ENCODE data around the gene DUS3L. TPM values are rescaled to one million over a fixed set of nuclear protein-coding genes. Genes with fewer than 3 reads are reported as not detected.
"Not testable (repeated sequence)": the region's sequence is repeated elsewhere in the genome, so short reads cannot be mapped to it uniquely, and the experiment has no call there.

The DUS3L gene
- polyA plus RNA-seq, 1 donor, result 26.2 TPM

DNA sequence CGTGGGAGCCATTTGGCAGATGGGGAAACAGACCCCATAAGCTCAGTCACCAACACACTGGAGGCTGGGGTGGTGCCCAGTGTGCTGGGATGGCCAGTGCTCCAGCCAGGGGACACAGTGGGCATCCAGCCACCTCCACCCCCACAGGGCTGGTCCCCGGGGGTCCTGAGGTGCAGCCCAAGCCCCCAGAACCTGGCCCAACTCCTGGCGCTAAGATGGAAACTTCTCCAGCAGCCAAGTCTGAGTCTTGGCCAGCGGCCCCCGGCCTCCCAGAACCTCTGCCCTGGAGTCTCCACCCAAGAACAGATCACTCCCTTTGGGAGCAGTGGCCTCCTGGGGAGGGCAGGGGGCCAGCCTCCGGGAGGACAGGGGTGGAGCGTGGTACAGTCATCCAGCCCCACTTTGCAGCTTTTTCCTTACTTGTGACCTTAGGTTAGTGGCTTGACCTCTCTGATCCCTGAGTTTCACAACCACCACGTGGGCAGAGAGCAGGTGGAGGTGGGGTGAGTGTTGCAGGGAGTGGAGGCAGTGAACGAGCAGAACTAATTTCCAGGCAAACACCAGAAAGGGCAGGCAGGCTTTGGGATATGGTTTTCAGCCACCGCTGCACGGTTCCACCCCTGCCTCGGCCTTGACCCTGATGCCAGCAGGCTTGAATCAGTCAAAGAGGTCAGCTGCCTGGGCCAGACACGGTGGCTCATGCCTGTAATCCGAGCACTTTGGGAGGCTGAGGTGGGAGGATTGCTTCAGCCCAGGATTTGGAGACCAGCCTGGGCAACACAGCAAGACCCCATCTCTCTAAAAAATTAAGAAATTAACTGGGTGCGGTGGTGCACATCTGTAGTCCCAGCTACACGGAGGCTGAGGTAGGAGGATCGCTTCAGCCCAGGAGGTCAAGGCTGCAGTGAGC, 9.7 kb upstream of the DUS3L start:
- no peak for DNase-seq

DNA sequence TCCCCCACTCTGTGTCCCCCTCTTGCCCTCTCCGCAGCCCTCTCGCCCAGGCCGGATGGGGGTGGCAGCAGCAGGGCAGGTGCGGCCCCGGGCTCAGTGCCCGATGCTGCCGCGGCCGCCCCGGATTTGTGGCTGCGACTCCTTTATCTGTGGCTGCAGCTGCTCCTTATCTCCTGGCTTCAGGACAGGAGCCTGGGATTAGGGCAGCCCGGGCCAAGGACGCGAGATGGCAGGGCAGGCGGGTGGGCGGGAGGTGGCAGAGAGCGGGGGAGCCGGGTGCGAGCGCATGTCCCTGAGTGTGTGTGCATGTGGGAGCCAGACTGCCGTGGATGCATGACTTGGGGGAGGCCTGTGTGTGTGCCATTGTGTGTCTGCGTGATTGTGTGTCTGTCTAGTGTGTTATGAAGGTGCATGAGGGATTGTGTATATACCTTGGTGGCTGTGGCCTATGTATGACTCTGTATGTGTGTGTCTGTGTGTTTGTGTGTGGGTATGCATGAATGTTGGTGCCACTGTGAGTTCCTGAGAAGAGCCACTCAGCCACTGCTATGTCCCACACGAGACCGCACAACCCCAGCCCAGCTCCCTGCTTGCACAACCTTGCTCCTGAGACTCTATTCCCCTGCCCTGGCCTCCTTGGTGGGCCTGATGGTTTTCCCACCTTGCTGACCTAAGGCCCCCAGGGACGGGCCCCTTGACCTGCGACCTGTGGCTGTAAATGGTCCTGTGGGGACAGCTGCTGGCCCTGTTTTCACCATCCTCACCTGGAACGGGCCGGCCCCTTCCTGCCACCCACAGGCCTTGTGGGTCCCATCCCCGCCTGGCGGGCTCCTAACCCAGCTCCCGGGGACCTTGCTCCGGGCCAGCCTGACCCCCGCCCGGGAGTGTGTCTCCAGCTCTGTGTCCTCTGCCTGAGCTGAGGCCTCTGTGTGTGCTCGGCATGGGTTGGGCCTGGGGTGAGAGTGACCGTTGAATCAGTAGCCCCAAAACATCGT, 8.6 kb upstream of the DUS3L start:
- no peak for DNase-seq

DNA sequence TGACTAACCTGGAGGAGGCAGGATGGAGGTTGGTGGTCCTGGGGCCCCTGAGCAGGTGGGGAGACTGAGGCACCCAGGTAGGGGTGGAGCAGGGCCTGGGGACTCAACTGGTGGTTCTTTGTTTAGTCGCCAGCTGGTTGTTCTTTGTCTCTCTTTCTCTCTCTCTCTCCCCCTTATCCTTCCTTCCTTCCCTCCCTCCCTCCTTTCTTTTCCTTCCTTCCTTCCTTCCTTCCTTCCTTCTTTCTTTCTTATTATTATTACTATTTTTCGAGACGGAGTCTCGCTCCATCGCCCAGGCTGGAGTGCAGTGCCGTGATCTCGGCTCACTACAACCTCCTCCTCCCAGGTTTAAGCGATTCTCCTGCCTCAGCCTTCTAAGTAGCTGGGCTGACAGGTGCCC, 7.3 kb upstream of the DUS3L start:
- no peak for DNase-seq

DNA sequence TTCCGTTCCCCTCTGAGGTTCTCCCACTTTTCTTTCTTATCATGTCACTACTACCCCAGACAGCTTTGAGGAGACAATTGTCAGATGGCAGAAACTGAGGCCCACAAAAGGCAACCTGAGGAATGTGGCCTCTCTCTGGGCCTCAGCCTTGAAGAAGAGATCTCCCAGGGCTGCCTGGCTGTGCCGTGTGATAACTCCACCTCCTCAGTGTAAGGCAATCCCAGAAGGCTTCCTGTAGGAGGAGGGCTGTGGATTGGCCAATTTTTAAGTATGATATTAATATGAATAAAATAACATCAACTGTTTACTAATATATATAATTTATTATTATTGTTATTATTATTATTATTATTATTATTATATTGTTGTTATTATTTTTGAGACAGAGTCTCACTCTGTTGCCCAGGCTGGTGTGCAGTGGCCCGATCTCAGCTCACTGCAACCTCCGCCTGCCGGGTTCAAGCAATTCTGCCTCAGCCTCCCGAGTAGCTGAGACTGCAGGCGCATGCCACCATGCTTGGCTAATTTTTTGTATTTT, 4.5 kb upstream of the DUS3L start:
- DNase-seq, result no peak

DNA sequence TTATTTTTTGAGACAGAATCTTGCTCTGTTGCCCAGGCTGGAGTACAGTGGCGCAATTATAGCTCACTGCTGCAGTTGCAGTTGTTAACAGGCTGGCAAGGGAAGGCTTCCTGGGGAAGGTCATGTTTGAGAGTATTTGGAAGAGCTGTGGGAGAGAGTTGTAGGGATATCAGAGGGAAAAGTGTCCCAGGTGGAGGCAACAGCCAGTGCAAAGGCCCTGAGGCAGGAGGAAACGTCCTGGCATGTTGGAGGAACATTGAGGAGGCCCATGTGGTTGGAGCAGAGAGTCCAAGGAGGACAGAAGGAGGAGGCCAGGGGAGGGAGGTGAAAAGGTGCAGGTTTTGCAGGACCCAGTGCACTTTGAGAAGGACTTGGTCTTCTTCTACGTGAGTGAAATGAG, 2.2 kb upstream of the DUS3L start:
- no peak for DNase-seq

DNA sequence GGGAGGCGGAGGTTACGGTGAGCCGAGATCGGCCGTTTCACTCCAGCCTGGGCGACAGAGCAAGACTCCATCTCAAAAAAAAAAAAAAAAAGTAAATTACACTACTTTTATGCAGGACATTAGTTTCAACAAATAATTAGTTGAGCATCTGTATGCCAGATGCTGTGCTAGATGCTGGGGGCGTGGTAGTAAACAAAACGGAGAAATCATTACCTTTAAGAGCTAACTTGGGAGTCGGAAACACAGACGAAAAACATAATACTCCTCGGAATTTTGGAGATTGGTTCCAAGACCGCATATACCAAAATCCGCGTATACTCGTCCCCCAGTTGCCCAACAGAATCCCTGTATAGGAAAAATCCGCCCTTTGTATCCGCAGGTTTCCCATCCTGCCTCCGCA, 1.3 kb upstream of the DUS3L start:
- DNase-seq, result no peak

DNA sequence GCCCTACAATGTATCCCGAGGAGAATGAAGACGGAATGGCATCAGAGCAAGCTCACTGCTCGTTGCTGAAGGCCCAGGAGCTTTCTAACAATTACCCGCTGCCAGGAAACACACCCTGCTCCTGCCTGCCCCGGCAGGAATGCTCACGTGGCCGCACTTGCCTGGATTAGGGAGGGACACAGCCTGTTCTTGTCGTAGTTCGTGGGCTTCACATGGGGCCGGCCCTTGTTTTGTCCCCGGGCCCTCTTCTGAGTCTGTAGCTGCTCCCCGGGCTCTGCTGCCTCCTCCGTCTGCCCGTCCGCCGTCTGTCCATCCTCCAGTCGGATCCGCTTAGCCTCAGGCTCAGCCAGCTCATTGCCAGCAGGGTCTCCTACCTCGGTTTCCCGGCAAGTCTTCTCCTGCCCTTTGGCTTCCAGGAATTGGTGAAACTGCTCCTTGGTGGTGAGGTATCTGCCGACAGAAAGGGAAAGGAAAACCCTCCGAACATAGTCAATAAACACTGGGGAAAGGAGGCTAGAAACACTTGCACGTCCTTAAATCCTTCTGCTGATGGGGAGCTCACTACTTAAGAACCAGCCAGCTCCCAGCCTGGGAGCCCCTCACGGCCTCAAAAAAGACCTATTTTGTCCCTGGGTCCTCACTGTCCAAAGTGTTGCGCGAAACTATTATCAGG, 941 bp downstream of the DUS3L start:
- no peak for DNase-seq

DNA sequence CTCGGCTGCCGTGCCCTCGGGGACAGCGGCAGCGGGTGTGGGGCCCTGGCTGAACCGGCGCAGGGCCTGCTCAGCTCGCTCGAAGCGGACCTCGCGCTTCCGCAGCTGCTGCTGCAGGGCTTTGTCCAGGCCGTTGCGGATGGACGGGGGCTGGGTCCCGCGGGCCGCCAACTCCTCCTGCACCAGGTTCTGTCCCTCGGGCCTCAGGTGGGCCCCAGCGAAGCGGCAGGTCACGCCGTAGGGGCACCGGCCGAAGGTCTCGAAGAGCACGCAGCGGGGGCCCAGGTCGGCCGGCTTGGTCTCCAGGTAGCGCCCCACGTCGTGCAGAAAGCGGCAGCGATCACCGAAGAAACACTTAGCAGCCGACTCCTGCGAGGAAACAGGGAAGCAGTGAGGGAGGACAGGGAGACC, 1.6 kb downstream of the DUS3L start:
- DNase-seq, result no peak

DNA sequence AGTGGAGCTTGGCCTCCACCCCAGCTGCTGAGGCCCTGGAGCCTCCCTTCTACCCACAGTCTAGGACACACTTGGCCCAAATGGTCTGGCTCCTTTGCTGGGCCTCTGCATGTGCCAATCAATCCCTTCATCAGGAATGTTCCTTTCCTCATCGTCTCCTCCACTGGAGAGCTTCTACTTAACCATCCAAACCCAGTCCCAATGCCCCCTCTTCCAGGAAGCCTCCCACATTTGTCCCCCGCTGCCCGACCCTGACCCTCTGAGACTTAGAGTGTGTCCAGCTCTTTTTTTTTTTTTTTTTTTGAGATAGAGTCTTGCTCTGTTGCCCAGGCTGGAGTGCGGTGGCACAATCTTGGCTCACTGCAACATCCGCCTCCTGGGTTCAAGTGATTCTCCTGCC, 2.5 kb downstream of the DUS3L start:
- no peak for DNase-seq

DNA sequence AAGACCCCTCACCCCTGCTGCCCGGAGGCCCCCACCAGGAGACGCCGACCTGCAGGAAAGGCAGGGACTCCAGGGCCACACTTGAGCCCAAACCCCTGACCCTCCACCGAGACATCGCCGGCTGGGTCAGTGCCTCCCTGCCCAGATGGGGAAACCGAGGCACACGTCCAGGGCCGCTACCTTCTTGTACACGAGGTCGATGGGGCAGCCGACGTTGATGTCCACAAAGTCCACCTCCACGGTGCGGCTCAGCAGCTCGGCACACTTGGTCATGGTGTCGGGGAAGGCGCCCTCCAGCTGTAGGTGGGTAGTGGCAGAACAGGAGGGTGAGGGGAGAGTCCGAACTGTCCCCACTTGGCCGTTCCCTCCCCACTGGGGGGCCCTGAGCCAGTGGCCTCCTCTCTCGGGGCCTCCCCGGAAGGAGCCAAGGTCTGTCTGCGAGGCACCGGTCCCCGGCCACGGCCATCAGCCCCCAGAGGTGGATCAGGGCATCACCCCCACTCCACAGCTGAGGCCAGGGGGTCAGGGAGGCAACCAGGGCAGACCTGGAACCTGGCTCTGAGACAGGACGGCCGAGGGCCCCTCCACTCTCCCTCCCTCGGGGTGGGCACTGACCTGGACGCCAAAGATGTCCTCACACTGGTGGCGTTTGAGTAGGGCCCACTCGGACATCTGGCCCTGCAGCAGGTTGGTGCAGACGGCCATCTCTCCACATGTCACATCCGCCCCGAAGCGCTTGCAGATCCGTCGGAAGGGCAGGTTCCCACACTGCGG, 3.4 kb downstream of the DUS3L start:
- no peak for DNase-seq

DNA sequence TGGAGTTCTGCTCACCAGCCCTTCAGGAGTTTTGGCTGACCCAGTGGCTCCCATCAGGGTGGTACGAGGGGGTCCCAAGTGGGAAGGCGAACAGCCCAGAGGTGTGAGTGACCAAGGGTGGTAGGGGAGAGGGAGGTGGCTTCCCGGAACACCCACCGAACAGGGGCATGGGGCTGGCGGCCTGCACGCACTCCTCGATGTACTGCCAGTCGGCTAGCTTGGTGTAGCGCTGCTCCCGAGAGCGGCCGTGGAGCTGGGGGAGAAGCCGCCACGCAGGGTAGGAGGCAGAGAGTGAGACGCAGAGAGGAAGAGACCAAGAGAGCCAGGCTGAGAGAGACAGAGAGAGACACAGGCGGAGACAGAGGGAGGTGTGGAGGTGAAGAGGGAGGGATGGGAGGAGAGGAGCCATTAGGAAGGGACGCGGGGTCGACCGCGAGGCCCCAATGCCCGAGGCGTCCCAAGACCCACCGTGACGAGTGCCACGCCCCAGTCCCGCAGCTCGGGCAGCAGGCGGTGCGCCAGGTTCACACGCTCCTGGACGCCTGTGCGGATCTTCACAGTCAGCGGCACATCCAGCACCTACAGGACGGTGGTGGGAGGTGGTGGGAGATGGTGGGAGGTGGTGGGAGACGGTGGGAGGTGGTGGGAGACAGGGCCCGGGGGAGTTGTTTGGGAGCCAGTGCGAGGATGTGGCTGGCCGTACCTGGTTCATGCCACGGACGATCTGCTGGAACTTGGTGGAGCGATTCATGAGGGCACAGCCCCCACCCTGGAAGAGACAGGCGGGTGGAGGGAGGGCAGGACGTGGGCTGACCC, 4.2 kb downstream of the DUS3L start:
- DNase-seq, result no peak

DNA sequence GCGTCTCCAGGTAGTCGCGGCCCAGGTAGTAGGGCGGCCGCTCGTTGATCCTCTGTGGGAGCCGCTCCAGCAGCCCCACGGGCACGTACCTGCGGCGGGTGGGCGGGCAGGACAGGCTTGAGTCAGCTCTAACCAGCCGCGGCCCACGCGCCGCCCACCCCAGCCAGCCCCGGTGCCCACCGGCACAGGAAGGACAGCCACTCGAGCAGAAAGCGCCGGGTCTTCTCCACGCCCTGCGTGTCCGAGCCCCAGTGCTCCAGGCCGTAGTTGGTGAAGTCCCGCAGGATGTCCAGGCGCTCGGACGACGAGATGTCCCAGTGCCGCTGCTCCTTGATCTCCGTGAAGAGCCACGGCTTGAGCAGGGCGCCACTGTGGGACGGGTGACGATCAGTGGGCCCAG, 5.5 kb downstream of the DUS3L start:
- DNase-seq, result no peak

DNA sequence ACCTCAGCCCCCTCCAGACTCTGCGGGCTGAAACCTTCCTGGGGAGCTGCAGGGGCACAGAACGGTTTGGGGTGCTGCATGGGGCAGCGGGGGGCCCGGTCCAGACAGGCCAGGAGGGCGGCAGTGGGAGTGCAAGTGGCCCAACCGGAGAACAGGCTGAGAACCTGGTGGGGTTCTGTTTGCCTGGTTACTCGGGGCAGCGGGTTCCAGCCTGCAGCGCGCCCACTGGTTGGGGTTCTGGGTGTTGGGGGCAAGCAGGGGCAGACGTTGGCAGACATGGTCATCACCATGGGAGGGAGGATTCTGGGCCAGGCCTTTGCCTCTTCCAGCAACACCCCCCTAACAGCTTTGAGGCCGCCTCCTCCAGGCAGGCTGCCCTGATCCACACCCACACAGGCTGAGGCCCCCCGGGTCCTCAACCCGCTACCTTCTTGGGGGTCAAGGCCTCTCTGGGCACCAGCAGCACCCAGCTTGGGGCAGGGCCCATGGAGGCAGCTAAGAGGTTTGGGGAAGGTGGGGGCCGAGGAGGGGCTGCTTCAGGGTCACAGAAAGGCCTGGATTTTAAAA, 6.3 kb downstream of the DUS3L start, which contains the start of gene PRR22:
PRR22 (minus strand) TSS at position 166 of the 567 bp plus-strand sequence; CDS start at position 80, 86 bp downstream.
- no peak for DNase-seq

DNA sequence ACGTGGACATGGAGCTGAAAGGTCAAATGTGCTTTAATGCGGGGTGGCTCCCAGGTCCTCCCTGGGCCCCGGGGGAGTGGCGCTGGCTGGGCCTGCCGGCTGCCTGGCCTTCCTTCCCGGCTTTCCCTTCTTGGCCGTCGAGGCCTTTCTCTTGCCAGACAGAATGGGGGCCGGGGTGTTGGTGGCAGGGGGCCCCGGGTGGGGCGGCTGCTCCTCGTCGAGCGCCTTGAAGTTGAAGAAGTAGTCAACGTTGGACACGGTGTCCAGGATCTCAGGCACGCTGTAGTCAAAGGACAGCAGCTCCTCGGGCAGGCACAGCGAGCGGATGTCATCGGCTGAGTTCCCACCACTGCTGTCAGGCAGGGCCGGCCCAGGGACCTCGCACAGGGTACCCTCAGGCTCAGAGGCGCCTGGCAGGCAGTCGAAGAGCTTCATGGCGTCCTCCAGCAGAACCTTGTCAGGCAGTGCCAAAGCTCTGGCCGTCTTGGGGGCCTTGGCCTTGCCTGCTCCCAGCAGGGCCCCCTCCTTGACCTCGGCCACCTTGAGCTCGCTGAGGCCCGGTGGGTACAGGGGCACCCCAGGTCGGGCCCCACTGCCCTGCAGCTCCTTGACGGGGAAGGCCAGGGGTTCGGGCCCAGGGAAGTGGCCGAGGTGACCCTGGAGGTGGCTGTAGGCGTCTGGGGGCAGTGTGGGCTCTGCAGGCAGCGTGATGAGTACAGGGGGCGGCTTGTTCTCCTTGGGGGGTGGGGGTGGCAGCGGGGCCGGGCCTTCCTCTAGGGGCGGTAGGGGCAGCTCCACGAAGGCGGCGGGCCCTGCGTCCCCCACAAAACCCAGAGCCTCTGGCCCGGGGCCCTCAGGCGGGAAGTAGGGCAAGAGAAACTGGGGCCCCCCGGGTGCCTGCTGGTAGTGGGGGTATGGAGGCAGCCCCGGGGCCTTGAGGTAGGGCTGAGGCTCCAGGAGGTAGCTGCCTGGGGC, 7.7 kb downstream of the DUS3L start:
- DNase-seq, result no peak

DNA sequence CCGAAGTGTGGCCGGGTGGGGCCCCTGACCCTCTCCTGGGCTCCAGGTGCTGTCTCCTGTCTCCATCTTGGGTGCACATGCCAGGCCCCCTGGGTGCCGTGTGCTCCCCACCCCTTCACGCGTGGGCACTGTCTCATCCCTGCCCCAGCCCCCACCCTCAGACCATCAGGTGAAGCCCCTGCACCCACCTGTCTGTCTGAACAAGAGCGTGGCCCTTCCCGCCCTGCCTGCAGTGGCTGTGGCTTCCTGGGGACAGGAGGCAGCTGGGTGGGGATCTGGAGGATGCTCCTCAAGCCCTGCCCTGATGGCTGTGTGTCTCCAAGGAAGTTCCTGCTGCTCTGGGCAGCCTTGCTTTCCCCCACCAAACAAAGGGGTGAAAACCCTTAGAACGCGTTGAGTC, 8.6 kb downstream of the DUS3L start:
- no peak for DNase-seq

DNA sequence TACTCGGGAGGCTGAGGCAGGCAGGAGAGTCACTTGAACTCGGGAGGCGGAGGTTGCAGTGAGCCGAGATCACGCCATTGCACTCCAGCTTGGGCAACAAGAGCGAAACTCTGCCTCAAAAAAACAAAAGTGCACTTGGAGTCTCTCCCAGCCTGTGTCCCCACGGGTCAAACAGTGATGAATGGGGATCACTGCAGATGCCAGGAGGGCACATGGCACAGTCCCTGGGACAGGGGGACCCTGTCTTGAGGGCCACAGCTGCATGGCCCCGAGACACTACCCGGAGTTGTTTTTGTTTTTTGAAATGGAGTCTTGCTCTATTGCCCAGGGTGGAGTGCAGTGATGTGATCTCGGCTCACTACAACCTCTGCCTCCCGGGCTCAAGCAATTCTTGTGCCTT, 10.0 kb downstream of the DUS3L start:
- DNase-seq, result not testable (repeated sequence)

DNA sequence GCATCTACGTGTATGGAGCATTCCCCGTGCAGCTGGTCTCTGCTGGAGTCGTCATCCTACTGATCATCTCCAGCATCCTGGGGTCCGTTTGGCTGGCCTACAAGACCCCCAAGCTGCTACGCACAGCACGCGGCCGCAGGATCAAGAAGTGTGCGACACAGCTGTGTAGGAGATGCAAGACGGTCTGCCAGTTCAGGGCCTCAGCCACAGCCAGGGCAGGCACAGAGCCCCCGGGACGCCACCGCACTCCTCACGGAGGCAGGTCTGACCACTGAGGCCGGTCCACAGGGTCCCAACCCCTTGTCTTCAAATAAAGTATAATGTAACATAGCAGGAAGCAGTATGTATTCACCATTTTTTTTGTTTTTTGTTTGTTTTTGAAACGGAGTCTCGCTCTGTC, 12.6 kb downstream of the DUS3L start:
- no peak for DNase-seq

DNA sequence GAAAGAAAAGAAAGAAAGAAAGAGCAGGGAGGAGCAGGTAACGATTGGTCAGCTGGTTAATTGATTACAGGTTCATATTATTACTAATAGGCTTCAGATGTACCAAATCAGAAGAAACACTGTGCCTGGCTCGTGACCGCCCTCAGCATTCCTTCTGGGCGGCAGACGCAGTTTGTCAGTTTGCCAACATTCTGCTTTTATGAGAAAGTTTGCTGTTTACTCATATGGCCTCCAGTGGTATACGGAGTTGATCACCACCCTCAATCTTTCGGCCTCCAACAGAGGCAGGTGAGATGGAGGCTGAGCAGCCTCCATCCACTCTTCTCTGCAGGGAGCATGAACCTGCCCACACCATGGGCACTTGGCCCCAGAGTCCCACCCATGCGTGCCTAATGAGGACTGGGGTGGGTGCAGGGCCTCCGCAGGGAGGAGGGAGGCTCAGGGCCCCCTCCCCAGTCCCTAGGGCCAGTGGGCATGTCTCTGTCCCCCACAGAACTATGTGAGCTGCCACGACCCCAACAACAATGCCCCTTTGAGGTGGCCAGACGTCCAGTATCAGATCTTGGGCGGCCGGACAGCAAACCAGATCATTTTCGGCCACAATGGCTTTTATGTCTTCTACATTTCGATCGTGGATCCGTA, 15.2 kb downstream of the DUS3L start:
- no peak for DNase-seq

All from left kidney (tissue), 2 donors.